GM04504 (cell line): ENCODE data around the gene ESRRA.

Experiments used
- DNase-seq: peaks from one replicate; pipeline ENCODE4 v3.0.0-alpha.2; 2012; ENCODE audit warnings: low read depth

ESRRA gene

GRCh38 chr11:64352099-64352994, 47.0 kb downstream of the ESRRA start:
- no peak for DNase-seq

GRCh38 chr11:64352995-64353714, 47.8 kb downstream of the ESRRA start:
- no peak for DNase-seq

- DNase-seq, result no peak
These were observed 48.6 kb downstream of the ESRRA start for GRCh38 chr11:64353715-64354506.

GRCh38 chr11:64355078-64355940, 50.0 kb downstream of the ESRRA start:
- DNase-seq, result peak; percentile 52

- DNase-seq, result no peak
These were observed 51.4 kb downstream of the ESRRA start for GRCh38 chr11:64356498-64357411.

GRCh38 chr11:64357446-64357845, 52.1 kb downstream of the ESRRA start:
- DNase-seq, result no peak

GRCh38 chr11:64357904-64358535, 52.7 kb downstream of the ESRRA start:
- no peak for DNase-seq

GRCh38 chr11:64358536-64358906, 53.2 kb downstream of the ESRRA start:
- no peak for DNase-seq

GRCh38 chr11:64358907-64359711, 53.8 kb downstream of the ESRRA start, which contains the start of gene RPS6KA4:
Gene RPS6KA4 (plus strand): TSS chr11:64359162. CDS start chr11:64359236, 74 bp downstream.
- DNase-seq, result peak; percentile 46

- DNase-seq, result no peak
These were observed 54.6 kb downstream of the ESRRA start for GRCh38 chr11:64359712-64360445.

GRCh38 chr11:64360448-64360921, 55.2 kb downstream of the ESRRA start:
- DNase-seq, result no peak

GRCh38 chr11:64361659-64362058, 56.3 kb downstream of the ESRRA start:
- DNase-seq, result no peak

- DNase-seq, result no peak
These were observed 57.0 kb downstream of the ESRRA start for GRCh38 chr11:64362339-64362738.

- no peak for DNase-seq
These were observed 59.1 kb downstream of the ESRRA start for GRCh38 chr11:64364435-64364834.

- no peak for DNase-seq
These were observed 59.6 kb downstream of the ESRRA start for GRCh38 chr11:64364911-64365310.
